Fibroblast of skin of abdomen (primary cell): ENCODE measurements around the gene PDE1C.
A peak's percentile ranks its signal among the peaks of the same experiment; 100 is the strongest.

Source experiments
- DNase-seq: peaks from one replicate; pipeline ENCODE4 v3.0.0-alpha.2; 2013

Gene PDE1C

DNA sequence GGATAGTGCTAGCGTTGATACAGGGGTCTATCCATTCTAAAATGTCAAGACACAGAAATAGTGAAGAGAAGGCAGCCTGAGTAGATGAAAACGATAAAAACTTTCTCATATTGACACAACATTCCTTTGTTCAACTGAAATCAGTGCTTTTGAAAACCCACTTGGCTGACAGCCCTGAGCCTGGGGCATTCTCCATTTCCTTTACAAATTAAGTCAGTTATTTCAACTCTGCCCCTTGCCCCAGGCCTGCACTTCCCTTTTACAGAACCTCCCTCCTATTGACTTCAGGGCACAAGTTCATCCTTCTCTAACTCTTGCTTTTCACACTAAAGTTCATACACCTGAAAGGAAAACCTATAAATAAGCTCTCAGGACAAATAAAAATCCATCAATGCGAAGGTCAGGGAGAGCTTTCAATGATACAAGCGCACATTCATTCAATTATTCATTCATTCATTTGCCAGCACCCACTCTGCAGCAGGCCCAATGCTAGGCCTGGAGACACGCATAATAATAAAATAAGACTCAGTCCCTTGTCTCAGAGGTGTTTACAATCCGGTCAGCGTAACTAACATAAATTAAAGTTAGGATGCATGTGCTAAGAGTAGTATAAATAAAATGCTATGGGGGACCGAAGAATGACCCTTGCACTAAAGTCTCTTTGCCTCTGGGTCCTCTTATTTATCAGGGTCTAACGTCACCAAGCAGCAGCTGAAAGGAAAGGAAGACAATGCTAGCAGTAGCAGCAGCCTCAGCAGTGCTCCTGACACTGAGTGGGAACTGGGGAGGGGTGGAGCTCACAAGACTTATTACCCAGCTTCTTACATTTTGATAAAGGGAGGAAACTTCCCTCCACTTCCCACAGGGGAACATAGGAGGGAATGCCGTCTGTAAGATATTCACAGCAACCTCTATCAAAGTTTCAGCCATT is 134.8 kb downstream of the PDE1C start:
- DNase-seq = no peak

GRCh38 chr7:31934551-31934950 is 135.7 kb downstream of the PDE1C start:
- no peak for DNase-seq

DNA sequence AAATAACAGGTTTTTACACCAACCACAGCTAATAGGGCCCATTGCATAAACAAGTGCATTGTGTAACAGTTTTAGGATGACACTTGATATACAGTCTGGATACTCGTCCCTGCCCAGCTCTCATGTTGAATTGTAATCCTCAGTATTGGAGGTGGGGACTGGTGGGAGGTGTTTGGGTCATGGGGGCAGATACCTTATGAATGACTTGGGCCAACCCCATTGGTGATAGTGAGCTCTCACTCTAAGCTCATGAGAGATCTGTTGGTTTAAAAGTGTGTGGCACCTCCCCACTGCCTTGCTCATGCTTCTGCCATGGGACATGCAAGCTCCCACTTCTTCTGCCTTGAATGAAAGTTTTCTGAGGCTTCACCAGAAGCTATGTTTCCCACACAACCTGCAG is 136.7 kb downstream of the PDE1C start:
- DNase-seq = no peak

DNA sequence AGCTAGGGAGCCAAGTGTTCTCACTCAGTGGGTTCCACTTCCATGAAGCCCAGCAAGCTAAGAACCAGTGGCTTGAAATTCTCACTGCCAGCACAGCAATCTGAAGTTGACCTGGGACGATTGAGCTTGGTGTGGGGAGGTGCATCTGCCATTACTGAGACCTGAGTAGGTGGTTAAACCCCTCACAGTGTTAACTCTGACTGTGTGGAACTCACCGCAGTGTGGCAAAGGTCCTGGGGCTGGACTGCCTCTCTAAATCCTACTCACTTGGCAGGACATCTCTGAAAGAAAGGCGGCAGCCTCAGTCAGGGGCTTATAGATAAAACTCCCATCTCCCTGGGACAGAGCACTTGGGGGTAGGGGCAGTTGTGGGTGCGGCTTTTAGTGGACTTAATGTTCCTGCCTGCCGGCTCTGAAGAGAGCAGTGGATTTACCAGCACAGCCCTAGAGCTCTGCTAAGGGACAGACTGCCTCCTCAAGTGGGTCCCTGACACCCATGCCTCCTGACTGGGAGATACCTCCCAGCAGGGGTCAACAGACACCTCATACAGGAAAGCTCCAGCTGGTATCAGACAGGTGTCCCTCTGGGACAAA is 143.1 kb downstream of the PDE1C start:
- DNase-seq = no peak

GRCh38 chr7:31925753-31926454 is 144.3 kb downstream of the PDE1C start:
- no peak for DNase-seq

GRCh38 chr7:31924251-31924650 is 146.0 kb downstream of the PDE1C start:
- DNase-seq = no peak

- no peak for DNase-seq
Measured at GRCh38 chr7:31922848-31923247, 147.4 kb downstream of the PDE1C start.

DNA sequence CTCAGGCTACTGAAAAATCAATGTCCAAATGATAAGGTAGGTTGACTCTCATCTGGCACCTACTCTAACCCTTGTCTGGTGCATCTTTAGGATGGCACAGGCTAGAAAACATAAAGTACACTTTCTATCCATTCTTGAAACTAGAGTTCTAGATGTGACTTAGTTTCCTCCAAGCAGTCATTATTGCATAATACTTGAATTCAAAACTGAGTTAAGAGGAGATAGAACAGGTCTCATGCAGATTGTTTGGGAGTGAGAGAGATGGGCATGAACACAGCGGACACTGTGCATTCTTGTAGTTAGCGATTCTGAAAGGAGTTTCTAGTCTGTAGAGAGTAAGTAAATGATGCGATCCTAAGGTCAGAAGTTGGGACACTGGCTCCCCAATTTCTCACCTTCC is 149.2 kb downstream of the PDE1C start:
- no peak for DNase-seq

DNA sequence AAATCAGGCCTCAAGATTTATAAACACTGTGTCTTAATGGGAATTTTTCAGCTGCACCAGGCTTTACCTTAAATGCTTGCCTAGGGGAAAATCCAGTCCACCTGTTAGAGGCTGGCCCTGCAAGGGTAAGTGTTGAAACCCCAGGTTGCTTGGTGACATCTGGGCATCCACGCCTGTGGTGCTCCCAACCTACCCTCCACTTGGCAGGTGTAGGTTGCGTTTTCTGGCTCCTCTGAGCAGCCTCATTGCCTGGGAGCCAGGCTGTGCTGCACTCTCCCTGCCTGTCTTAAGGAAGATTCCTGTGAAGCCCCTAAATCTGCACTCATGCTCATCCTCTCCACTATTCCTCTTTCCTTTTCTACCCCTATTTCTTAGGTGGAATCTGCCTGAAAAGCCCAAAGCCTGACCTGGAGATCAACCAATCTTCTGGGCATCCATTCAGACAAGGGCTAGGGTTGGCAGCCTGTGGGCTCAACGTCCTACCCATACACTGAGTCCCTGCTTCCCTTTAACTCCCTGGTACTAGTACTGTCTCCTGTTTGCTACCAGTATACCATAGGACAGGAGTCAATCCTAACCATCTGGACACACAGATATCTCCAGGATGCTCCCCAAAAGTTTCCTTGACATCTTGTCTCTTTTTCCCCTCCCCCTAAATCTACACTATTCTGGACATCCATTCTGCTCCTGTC is 150.4 kb downstream of the PDE1C start:
- no peak for DNase-seq

- DNase-seq = no peak
Measured at GRCh38 chr7:31918706-31919393, 151.4 kb downstream of the PDE1C start.

- DNase-seq = no peak
Measured at GRCh38 chr7:31917256-31917655, 153.0 kb downstream of the PDE1C start.

- no peak for DNase-seq
Measured at GRCh38 chr7:31910191-31910590, 160.0 kb downstream of the PDE1C start.

DNA sequence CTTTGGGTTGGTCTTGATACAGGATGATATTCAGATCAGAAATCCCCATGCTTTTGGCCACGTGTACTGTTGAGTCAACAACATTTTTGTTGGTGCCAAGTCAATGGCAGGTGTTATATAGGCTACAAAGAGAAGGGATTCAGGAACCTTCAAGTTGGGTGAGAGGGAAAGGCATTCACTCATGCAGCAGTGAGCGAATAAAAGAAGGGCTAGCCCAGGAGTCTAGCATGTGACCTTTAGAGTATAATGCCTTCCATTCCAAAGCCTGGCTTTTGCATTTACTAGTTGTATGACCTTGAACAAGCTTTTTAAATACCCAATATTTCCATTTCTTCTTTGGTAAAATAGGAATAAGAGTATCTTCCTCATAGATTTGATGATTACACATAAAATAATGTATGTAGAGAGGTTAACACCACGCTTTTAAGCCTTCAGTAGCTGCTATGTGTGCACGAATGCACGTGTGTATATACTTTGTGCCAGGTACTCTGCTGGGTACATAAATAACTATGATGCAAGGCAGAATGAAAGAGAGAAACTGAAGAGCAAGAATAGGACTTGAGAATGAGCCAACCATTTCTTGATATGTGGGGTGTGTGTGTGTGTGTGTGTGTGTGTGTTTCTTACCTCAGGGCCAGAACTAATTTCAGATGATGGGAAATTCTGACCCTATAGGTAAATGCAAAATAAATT is 163.6 kb downstream of the PDE1C start:
- no peak for DNase-seq

GRCh38 chr7:31903962-31904361 is 166.2 kb downstream of the PDE1C start:
- DNase-seq = no peak

- no peak for DNase-seq
Measured at GRCh38 chr7:31899356-31899927, 170.8 kb downstream of the PDE1C start.

DNA sequence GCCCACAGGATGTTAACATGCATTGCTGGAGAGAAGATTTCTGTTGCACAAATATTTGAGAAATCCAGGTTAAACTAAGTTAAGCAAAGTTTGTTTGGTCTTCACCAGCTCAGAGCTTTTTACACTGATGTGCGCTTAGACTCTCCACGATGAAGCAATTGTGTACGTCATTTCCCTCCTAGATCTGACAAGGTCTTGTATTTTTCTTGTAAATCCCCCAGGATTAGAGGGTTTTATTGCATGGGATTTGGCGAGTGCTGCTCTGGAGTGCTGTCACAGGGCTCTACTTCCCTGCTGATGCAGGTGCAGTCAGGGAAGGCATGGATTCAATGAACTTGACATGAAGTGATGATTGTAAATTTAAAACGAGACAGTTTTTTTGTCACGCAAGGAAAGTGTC is 173.3 kb downstream of the PDE1C start:
- DNase-seq = peak; percentile 11

- DNase-seq = no peak
Measured at GRCh38 chr7:31894308-31894707, 175.9 kb downstream of the PDE1C start.

- no peak for DNase-seq
Measured at GRCh38 chr7:31893365-31893764, 176.8 kb downstream of the PDE1C start.

DNA sequence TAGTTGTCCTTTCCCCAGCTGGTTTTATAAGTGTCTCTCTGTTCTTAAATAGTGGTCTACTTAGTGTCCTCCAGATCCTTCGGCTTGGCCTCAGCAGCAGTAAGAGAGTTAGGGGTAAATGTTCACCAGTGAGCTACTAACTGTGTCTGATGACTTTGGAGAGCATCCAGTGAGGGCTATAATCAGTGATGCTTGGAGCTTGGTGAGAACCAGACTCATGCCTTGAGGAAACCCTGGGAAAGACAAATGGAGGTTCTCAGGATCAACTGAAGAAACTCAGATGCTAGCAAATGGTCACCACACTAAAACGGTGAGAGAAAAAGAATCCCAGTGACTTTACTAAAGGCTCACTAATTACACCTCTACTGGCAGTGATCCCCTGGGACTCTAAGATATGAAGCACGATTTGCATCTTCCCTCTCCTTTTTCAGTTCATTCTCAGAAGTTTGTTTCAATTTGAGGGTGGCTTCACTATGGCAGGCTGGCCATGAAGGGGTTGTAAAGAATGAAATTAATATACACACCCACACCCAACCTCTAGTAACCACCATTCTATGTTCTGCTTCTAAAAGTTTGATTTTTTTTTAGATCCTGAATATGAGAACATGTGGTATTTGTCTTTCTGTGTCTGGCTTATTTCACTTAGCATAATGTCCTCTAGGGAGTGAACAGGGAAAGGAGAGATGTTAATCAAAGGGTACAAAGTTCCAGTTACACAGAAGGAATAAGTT is 177.9 kb downstream of the PDE1C start:
- no peak for DNase-seq

DNA sequence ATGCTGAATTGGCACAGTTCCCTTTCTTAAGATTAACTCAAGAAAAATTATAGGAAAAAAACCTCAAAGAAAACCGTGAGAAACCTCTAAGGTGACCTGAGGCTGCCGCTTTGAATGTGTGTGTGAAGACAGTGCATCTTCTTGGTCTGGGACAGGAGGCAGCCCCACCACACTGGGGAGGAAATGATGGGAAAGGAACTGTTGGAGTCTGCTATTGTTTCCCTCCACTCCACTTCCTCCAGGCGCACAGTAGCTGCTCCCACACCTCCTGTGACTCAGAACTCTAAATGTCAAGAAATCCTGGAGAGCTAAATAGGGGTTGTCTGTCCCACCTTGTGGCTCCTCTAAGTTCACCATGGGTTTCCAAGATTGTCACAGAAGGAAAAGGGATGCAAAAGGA is 179.4 kb downstream of the PDE1C start:
- DNase-seq = no peak

GRCh38 chr7:31890198-31890597 is 180.0 kb downstream of the PDE1C start:
- DNase-seq = no peak
